ENCODE results near the gene HLA-A.

The HLA-A gene

GRCh38 chr6:29982097-29982496 is 39.8 kb downstream of the HLA-A start:
- Histone ChIP-seq H4K8ac (ENCODE audit: low read depth, low read length) (no peak overlapping the region), H2BK15ac (replicated peaks; ENCODE audit: low read depth) (no peak overlapping the region), H3K9ac (ENCODE audit: low read length) (no peak overlapping the region), H4K5ac (ENCODE audit: low read length) (no peak overlapping the region), H3K36me3 (ENCODE audit: control insufficient read depth, insufficient read depth, low read length) (no peaks in the 10 kb centered on the region), H2AK5ac (ENCODE audit: low read length) (no peak overlapping the region), H3K4me2 (ENCODE audit: low read length) (no peak overlapping the region), H3K18ac (ENCODE audit: low read length) (no peak overlapping the region), H3K4ac (ENCODE audit: low read depth, low read length) (no peak overlapping the region), H3K56ac (ENCODE audit: low read length) (no peak overlapping the region), H3K4me3 (ENCODE audit: low read length) (no peak overlapping the region), H3K4me1 (ENCODE audit: control insufficient read depth, low read depth, low read length) (no peaks in the 10 kb centered on the region), H3K79me1 (ENCODE audit: low read length) (no peaks in the 10 kb centered on the region), H2BK120ac (ENCODE audit: low read depth, low read length) (no peak overlapping the region), H3K27ac (ENCODE audit: low read depth, low read length) (no peak overlapping the region), H2BK5ac (ENCODE audit: low read length) (no peak overlapping the region), H3K27me3 (ENCODE audit: insufficient read depth, low read length, poor library complexity) (no peaks in the 10 kb centered on the region), H3K23ac (ENCODE audit: low read length) (no peak overlapping the region), H3K79me2 (ENCODE audit: control insufficient read depth, insufficient read depth, low read length) (no peaks in the 10 kb centered on the region)
- no peak for DNase-seq

DNA sequence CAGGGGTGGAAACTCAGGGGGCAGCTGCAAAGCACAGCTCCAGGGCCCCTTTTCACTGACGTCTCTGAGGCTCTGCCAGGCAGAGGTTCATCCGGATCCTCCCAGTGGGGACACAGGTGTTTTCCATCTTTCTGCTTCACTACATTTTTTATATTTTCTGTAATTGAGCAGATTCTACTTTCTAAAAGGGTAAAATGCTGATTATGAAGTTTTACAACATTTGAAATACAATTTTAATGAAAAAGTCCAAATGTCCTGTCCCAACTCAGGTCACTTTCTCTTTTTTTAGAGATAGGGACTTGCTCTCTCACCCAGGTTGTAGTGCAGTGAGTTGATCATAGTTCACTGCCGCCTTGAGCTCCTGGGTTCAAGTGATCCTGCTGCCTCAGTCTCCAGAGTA is 41.9 kb downstream of the HLA-A start:
- Histone ChIP-seq H3K9ac (ENCODE audit: low read length) (no peak overlapping the region), H3K27ac (ENCODE audit: low read depth, low read length) (no peak overlapping the region), H3K27me3 (ENCODE audit: insufficient read depth, low read length, poor library complexity) (no peaks in the 10 kb centered on the region), H2BK120ac (ENCODE audit: low read depth, low read length) (no peak overlapping the region), H3K4ac (ENCODE audit: low read depth, low read length) (no peak overlapping the region), H3K23ac (ENCODE audit: low read length) (no peak overlapping the region), H4K8ac (ENCODE audit: low read depth, low read length) (no peak overlapping the region), H3K4me1 (ENCODE audit: control insufficient read depth, low read depth, low read length) (no peaks in the 10 kb centered on the region), H2BK5ac (ENCODE audit: low read length) (no peak overlapping the region), H2AK5ac (ENCODE audit: low read length) (no peak overlapping the region), H2BK15ac (replicated peaks; ENCODE audit: low read depth) (no peak overlapping the region), H3K56ac (ENCODE audit: low read length) (no peak overlapping the region), H3K4me2 (ENCODE audit: low read length) (no peak overlapping the region), H3K79me2 (ENCODE audit: control insufficient read depth, insufficient read depth, low read length) (no peaks in the 10 kb centered on the region), H3K4me3 (ENCODE audit: low read length) (no peak overlapping the region), H3K36me3 (ENCODE audit: control insufficient read depth, insufficient read depth, low read length) (no peaks in the 10 kb centered on the region), H3K79me1 (ENCODE audit: low read length) (no peaks in the 10 kb centered on the region), H4K5ac (ENCODE audit: low read length) (no peak overlapping the region), H3K18ac (ENCODE audit: low read length) (no peak overlapping the region)
- DNase-seq: no peak
- no CpG with 5 or more reads among the region's 3 CpGs for WGBS (ENCODE audit: extremely low coverage, insufficient coverage, low lambda C conversion rate)

GRCh38 chr6:29984992-29985391 is 42.7 kb downstream of the HLA-A start:
- Histone ChIP-seq H2BK5ac (ENCODE audit: low read length) (no peak overlapping the region), H3K27me3 (ENCODE audit: insufficient read depth, low read length, poor library complexity) (no peaks in the 10 kb centered on the region), H3K56ac (ENCODE audit: low read length) (no peak overlapping the region), H2BK120ac (ENCODE audit: low read depth, low read length) (no peak overlapping the region), H2BK15ac (replicated peaks; ENCODE audit: low read depth) (no peak overlapping the region), H3K79me2 (ENCODE audit: control insufficient read depth, insufficient read depth, low read length) (no peaks in the 10 kb centered on the region), H3K4me2 (ENCODE audit: low read length) (no peak overlapping the region), H4K8ac (ENCODE audit: low read depth, low read length) (no peak overlapping the region), H3K36me3 (ENCODE audit: control insufficient read depth, insufficient read depth, low read length) (no peaks in the 10 kb centered on the region), H3K4me3 (ENCODE audit: low read length) (no peak overlapping the region), H3K18ac (ENCODE audit: low read length) (no peak overlapping the region), H2AK5ac (ENCODE audit: low read length) (no peak overlapping the region), H3K79me1 (ENCODE audit: low read length) (no peaks in the 10 kb centered on the region), H3K27ac (ENCODE audit: low read depth, low read length) (no peak overlapping the region), H4K5ac (ENCODE audit: low read length) (no peak overlapping the region), H3K23ac (ENCODE audit: low read length) (no peak overlapping the region), H3K4ac (ENCODE audit: low read depth, low read length) (no peak overlapping the region), H3K9ac (ENCODE audit: low read length) (no peak overlapping the region), H3K4me1 (ENCODE audit: control insufficient read depth, low read depth, low read length) (no peaks in the 10 kb centered on the region)
- no peak for DNase-seq
- no CpG with 5 or more reads among the region's 2 CpGs for WGBS (ENCODE audit: extremely low coverage, insufficient coverage, low lambda C conversion rate)

- H3K79me1 ChIP-seq (ENCODE audit: low read length): no peaks in the 10 kb centered on the region
- H3K18ac ChIP-seq (ENCODE audit: low read length): no peak overlapping the region
- no peaks in the 10 kb centered on the region for H3K27me3 ChIP-seq (ENCODE audit: insufficient read depth, low read length, poor library complexity)
- no peaks in the 10 kb centered on the region for H3K36me3 ChIP-seq (ENCODE audit: control insufficient read depth, insufficient read depth, low read length)
- no peak overlapping the region for H3K23ac ChIP-seq (ENCODE audit: low read length)
- no CpG with 5 or more reads among the region's 4 CpGs for WGBS (ENCODE audit: extremely low coverage, insufficient coverage, low lambda C conversion rate)
- no peak overlapping the region for H3K4me3 ChIP-seq (ENCODE audit: low read length)
- H3K79me2 ChIP-seq (ENCODE audit: control insufficient read depth, insufficient read depth, low read length): no peaks in the 10 kb centered on the region
- no peak overlapping the region for H4K5ac ChIP-seq (ENCODE audit: low read length)
- no peak overlapping the region for H3K9ac ChIP-seq (ENCODE audit: low read length)
- no peak overlapping the region for H2BK120ac ChIP-seq (ENCODE audit: low read depth, low read length)
- no peak overlapping the region for H3K56ac ChIP-seq (ENCODE audit: low read length)
- H2BK15ac ChIP-seq (replicated peaks; ENCODE audit: low read depth): no peak overlapping the region
- H3K27ac ChIP-seq (ENCODE audit: low read depth, low read length): no peak overlapping the region
- H3K4me1 ChIP-seq (ENCODE audit: control insufficient read depth, low read depth, low read length): no peaks in the 10 kb centered on the region
- no peak overlapping the region for H4K8ac ChIP-seq (ENCODE audit: low read depth, low read length)
- DNase-seq: no peak
- H2AK5ac ChIP-seq (ENCODE audit: low read length): no peak overlapping the region
- H2BK5ac ChIP-seq (ENCODE audit: low read length): no peak overlapping the region
- H3K4me2 ChIP-seq (ENCODE audit: low read length): no peak overlapping the region
- H3K4ac ChIP-seq (ENCODE audit: low read depth, low read length): no peak overlapping the region
Observed at GRCh38 chr6:29986179-29986781, 43.9 kb downstream of the HLA-A start.

GRCh38 chr6:29989211-29989610 is 46.9 kb downstream of the HLA-A start:
- H3K4me2 ChIP-seq (ENCODE audit: low read length): no peak overlapping the region
- no peaks in the 10 kb centered on the region for H3K4me1 ChIP-seq (ENCODE audit: control insufficient read depth, low read depth, low read length)
- H3K79me1 ChIP-seq (ENCODE audit: low read length): no peaks in the 10 kb centered on the region
- DNase-seq: no peak
- no peak overlapping the region for H3K27ac ChIP-seq (ENCODE audit: low read depth, low read length)
- H3K4me3 ChIP-seq (ENCODE audit: low read length): no peak overlapping the region
- H3K56ac ChIP-seq (ENCODE audit: low read length): no peak overlapping the region
- H3K18ac ChIP-seq (ENCODE audit: low read length): no peak overlapping the region
- H3K79me2 ChIP-seq (ENCODE audit: control insufficient read depth, insufficient read depth, low read length): no peaks in the 10 kb centered on the region
- H3K36me3 ChIP-seq (ENCODE audit: control insufficient read depth, insufficient read depth, low read length): no peaks in the 10 kb centered on the region
- H2BK120ac ChIP-seq (ENCODE audit: low read depth, low read length): no peak overlapping the region
- H3K4ac ChIP-seq (ENCODE audit: low read depth, low read length): no peak overlapping the region
- no peaks in the 10 kb centered on the region for H3K27me3 ChIP-seq (ENCODE audit: insufficient read depth, low read length, poor library complexity)
- H4K8ac ChIP-seq (ENCODE audit: low read depth, low read length): no peak overlapping the region
- no peak overlapping the region for H2AK5ac ChIP-seq (ENCODE audit: low read length)
- H2BK5ac ChIP-seq (ENCODE audit: low read length): no peak overlapping the region
- no peak overlapping the region for H3K23ac ChIP-seq (ENCODE audit: low read length)
- H2BK15ac ChIP-seq (replicated peaks; ENCODE audit: low read depth): no peak overlapping the region
- no peak overlapping the region for H3K9ac ChIP-seq (ENCODE audit: low read length)
- no peak overlapping the region for H4K5ac ChIP-seq (ENCODE audit: low read length)
- WGBS (ENCODE audit: extremely low coverage, insufficient coverage, low lambda C conversion rate): no CpG with 5 or more reads among the region's 2 CpGs

DNA sequence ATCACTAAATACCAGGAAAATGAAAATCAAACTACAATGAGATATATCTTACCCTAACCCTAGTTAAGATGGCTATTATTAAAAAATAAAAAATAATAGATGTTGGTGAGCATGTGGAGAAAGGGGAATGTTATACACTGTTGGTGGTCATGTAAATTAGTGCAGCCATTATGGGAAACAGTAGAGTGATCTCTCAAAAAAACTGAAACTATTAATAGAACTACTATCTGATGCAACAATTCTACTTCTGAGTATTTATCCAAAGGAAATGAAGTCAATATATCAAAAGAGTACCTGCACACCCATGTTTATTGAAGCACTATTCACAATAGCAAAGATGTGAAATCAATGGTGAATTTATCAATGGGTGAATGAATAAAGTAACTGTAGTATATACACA is 48.6 kb downstream of the HLA-A start:
- Histone ChIP-seq H3K79me2 (ENCODE audit: control insufficient read depth, insufficient read depth, low read length) (no peaks in the 10 kb centered on the region), H3K79me1 (ENCODE audit: low read length) (no peaks in the 10 kb centered on the region), H3K27ac (ENCODE audit: low read depth, low read length) (no peak overlapping the region), H3K56ac (ENCODE audit: low read length) (no peak overlapping the region), H3K4me2 (ENCODE audit: low read length) (no peak overlapping the region), H3K27me3 (ENCODE audit: insufficient read depth, low read length, poor library complexity) (no peaks in the 10 kb centered on the region), H3K9ac (ENCODE audit: low read length) (no peak overlapping the region), H2BK120ac (ENCODE audit: low read depth, low read length) (no peak overlapping the region), H4K5ac (ENCODE audit: low read length) (no peak overlapping the region), H3K18ac (ENCODE audit: low read length) (no peak overlapping the region), H3K4ac (ENCODE audit: low read depth, low read length) (no peak overlapping the region), H3K23ac (ENCODE audit: low read length) (no peak overlapping the region), H3K4me1 (ENCODE audit: control insufficient read depth, low read depth, low read length) (no peaks in the 10 kb centered on the region), H4K8ac (ENCODE audit: low read depth, low read length) (no peak overlapping the region), H3K36me3 (ENCODE audit: control insufficient read depth, insufficient read depth, low read length) (no peaks in the 10 kb centered on the region), H2BK5ac (ENCODE audit: low read length) (no peak overlapping the region), H2BK15ac (replicated peaks; ENCODE audit: low read depth) (no peak overlapping the region), H2AK5ac (ENCODE audit: low read length) (no peak overlapping the region), H3K4me3 (ENCODE audit: low read length) (no peak overlapping the region)
- DNase-seq: no peak
